Stimulated activated CD4-positive, alpha-beta T cell treated with anti-CD3 and anti-CD28 coated beads, TNF-alpha, amount 100 ng/mL, for 48 hours (primary cell): ENCODE measurements around the gene C5orf15.
A peak's percentile ranks its signal among the peaks of the same experiment; 100 is the strongest.
"Not testable (repeated sequence)": the region's sequence is repeated elsewhere in the genome, so short reads cannot be mapped to it uniquely, and the experiment has no call there.

Experiments used
- DNase-seq, 3 donors: peaks; one replicate each; pipeline ENCODE4 v3.0.0-alpha.2; 2020; ENCODE audit warnings: low read depth in 3 of 3

C5orf15 gene

GRCh38 chr5:133938039-133938821, 30.2 kb downstream of the C5orf15 start:
- no peak for DNase-seq

- not testable (repeated sequence) for DNase-seq
Measured at GRCh38 chr5:133937628-133938027, 30.8 kb downstream of the C5orf15 start.

- no peak for DNase-seq
Measured at GRCh38 chr5:133936651-133937015, 31.8 kb downstream of the C5orf15 start.

GRCh38 chr5:133935991-133936650, 32.3 kb downstream of the C5orf15 start:
- not testable (repeated sequence) for DNase-seq

- no peak for DNase-seq
Measured at GRCh38 chr5:133935667-133935940, 32.8 kb downstream of the C5orf15 start.

GRCh38 chr5:133934822-133935666, 33.4 kb downstream of the C5orf15 start:
- no peak for DNase-seq

- DNase-seq = no peak
Measured at GRCh38 chr5:133934311-133934710, 34.1 kb downstream of the C5orf15 start.

- no peak for DNase-seq
Measured at GRCh38 chr5:133933670-133934295, 34.6 kb downstream of the C5orf15 start.

GRCh38 chr5:133933169-133933509, 35.3 kb downstream of the C5orf15 start:
- DNase-seq = no peak

GRCh38 chr5:133932441-133933168, 35.8 kb downstream of the C5orf15 start:
- no peak for DNase-seq

- no peak for DNase-seq
Measured at GRCh38 chr5:133931546-133931945, 36.9 kb downstream of the C5orf15 start.

- DNase-seq = no peak
Measured at GRCh38 chr5:133930813-133931090, 37.7 kb downstream of the C5orf15 start.

- DNase-seq = peak; percentile 54 to 74 (median 64)
Measured at GRCh38 chr5:133930061-133930812, 38.2 kb downstream of the C5orf15 start.

GRCh38 chr5:133928587-133929393, 39.6 kb downstream of the C5orf15 start:
- no peak for DNase-seq

GRCh38 chr5:133927300-133928180, 40.9 kb downstream of the C5orf15 start:
- no peak for DNase-seq

GRCh38 chr5:133926489-133927299, 41.7 kb downstream of the C5orf15 start:
- no peak for DNase-seq

GRCh38 chr5:133925866-133926488, 42.4 kb downstream of the C5orf15 start:
- no peak for DNase-seq

- DNase-seq = no peak
Measured at GRCh38 chr5:133925269-133925668, 43.2 kb downstream of the C5orf15 start.
